Caki2 (cell line): Measurements from ENCODE around the gene C2orf92. TPM values are rescaled to one million over a fixed set of nuclear protein-coding genes. Genes with fewer than 3 reads are reported as not detected.
"Not testable (repeated sequence)": the region's sequence is repeated elsewhere in the genome, so short reads cannot be mapped to it uniquely, and the experiment has no call there.

Experiments used
- DNase-seq: peaks from one replicate; pipeline ENCODE4 v3.0.0-alpha.2; 2015; ENCODE audit warnings: low read depth
- in situ Hi-C: cut with HindIII; loops from 2 replicates; pipeline ENCODE4 v1.10.0; 2016; ENCODE audit warnings: low sequenced_read_pairs, low pct_unique_long_range_greater_than_20kb, mixed read lengths
- total RNA-seq: library from RNA; depleted of rRNA; stranded (reverse); fragments of >200 nt; shearing (Covaris generic); gene quantifications from 2 replicates; pipeline ENCODE4 v1.2.3, GENCODE V29; 2014; ENCODE audit warnings: low replicate concordance; rRNA removed

C2orf92 gene
- 0.27 and 9.2 TPM in 2 replicates for total RNA-seq

- in situ Hi-C loops = no loop called here
- no peak for DNase-seq
Observed at GRCh38 chr2:97669448-97669847, at the start of gene C2orf92. C2orf92 (plus strand) TSS chr2:97669713; CDS start chr2:97669789, 76 bp downstream.

GRCh38 chr2:97620492-97620891 is 49.0 kb upstream of the C2orf92 start:
- in situ Hi-C loops, DNase-seq: not testable (repeated sequence)

- DNase-seq, in situ Hi-C loops: not testable (repeated sequence)
Observed at GRCh38 chr2:97622976-97623375, 46.5 kb upstream of the C2orf92 start.

GRCh38 chr2:97625354-97626048 is 44.0 kb upstream of the C2orf92 start:
- in situ Hi-C loops, DNase-seq: not testable (repeated sequence)

- in situ Hi-C loops, DNase-seq: not testable (repeated sequence)
Observed at GRCh38 chr2:97626049-97626430, 43.5 kb upstream of the C2orf92 start.

GRCh38 chr2:97644023-97644717 is 25.3 kb upstream of the C2orf92 start:
- in situ Hi-C loops = no loop called here
- no peak for DNase-seq

GRCh38 chr2:97645112-97645694 is 24.3 kb upstream of the C2orf92 start:
- in situ Hi-C loops = no loop called here
- DNase-seq = no peak

- DNase-seq = peak; percentile 98
- in situ Hi-C loops = no loop called here
Observed at GRCh38 chr2:97645695-97646629, 23.6 kb upstream of the C2orf92 start, which contains the start of gene COX5B. COX5B (plus strand) TSS chr2:97646062; CDS start chr2:97646087, 25 bp downstream.

GRCh38 chr2:97646977-97647376 is 22.5 kb upstream of the C2orf92 start:
- in situ Hi-C loops = no loop called here
- DNase-seq = no peak

GRCh38 chr2:97651114-97651513 is 18.4 kb upstream of the C2orf92 start:
- in situ Hi-C loops = no loop called here
- no peak for DNase-seq

GRCh38 chr2:97653473-97653872 is 16.0 kb upstream of the C2orf92 start:
- in situ Hi-C loops = no loop called here
- no peak for DNase-seq

- DNase-seq = no peak
Observed at GRCh38 chr2:97653874-97654273, 15.6 kb upstream of the C2orf92 start.

GRCh38 chr2:97654309-97654708 is 15.2 kb upstream of the C2orf92 start:
- in situ Hi-C loops = no loop called here
- no peak for DNase-seq

More at GRCh38 chr2:97653874-97654273, 15.6 kb upstream of the C2orf92 start:
- in situ Hi-C loops = no loop called here

GRCh38 chr2:97654791-97655190 is 14.7 kb upstream of the C2orf92 start:
- DNase-seq = no peak
- in situ Hi-C loops = no loop called here

GRCh38 chr2:97656129-97656755 is 13.3 kb upstream of the C2orf92 start:
- in situ Hi-C loops = no loop called here
- DNase-seq = no peak

- DNase-seq = no peak
- in situ Hi-C loops = no loop called here
Observed at GRCh38 chr2:97656905-97657587, 12.5 kb upstream of the C2orf92 start.

GRCh38 chr2:97657986-97658690 is 11.4 kb upstream of the C2orf92 start:
- in situ Hi-C loops = no loop called here
- no peak for DNase-seq
